Measurements from ENCODE around the gene BAG5.

DNA sequence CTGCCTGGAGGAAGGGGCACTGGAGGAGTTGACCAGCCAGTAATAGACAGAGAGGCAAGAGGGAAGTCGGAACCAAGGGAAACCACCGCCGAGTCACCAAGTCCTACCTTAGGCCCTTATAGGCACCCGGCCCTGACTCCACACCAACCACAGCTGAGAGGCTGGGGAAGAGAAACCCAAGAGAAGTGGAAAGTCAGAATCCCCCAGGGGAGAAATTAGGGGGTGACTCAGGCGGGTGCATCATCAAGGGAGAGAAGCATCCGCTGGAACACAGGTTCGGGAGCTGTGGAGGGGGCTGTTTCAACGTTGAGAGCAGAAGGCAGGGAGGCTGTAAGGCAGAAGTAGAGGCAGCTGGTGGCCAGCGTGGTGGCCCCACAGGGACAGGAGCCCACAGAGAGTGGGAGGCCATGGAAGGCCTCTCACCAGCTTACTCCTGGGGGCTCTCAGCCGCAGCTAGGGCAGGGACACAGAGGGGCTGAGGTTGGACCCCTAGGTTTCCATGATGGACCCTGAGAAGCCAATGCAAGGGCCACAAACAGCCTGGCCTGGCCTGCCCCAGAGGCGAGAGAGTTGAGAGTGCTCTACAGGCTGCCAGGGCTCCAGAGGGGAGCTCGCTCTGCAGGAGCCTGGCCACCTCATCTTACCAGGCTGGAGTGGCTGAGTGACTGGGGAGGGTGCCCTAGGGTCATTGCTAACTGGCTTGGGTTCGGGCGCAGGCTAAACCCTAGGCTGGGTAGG is 34.9 kb downstream of the BAG5 start:
- TF ChIP-seq POLR2AphosphoS5 (IDR thresholded peaks at IDR 0.05) (no peak), CTCF (IDR thresholded peaks at IDR 0.05) (no peak), EP300 (IDR thresholded peaks at IDR 0.05) (no peak), POLR2A (IDR thresholded peaks at IDR 0.05) (no peak)

Data from stomach (tissue), 4 donors.